Activated B cell treated with CpG ODN at 0.5 μM for 24 hours (primary cell): ENCODE data around the gene COL9A3. TPM values are rescaled to one million over a fixed set of nuclear protein-coding genes. Genes with fewer than 3 reads are reported as not detected.
A peak's percentile ranks its signal among the peaks of the same experiment; 100 is the strongest.

Experiments used
- ATAC-seq: fragments of 200-7000 bp; cut with Tn5 transposase; one replicate; pipeline ENCODE4 v1.10.0; 2021; ENCODE audit warnings: low read depth, mild to moderate bottlenecking, moderate library complexity
- CTCF ChIA-PET: fragments of 350-600 bp; sonication (Branson Sonifier 250); formaldehyde crosslinking; loops from one replicate; lab custom pipeline; 2021; ENCODE audit warnings: antibody characterized with exemption; lab: Charles Lee
- POLR2A ChIA-PET: fragments of 350-600 bp; sonication (Branson Sonifier 250); formaldehyde crosslinking; loops from one replicate; lab custom pipeline; 2021; ENCODE audit warnings: antibody characterized with exemption; lab: Charles Lee
- DNase-seq: peaks from one replicate; pipeline ENCODE4 v3.0.0; 2022
- H3K27ac Mint-ChIP-seq: one replicate; pipeline ENCODE4 v1.8.0; 2020; ENCODE audit warnings: mixed read lengths
- H3K27me3 Mint-ChIP-seq: one replicate; pipeline ENCODE4 v1.8.0; 2021; ENCODE audit warnings: mixed read lengths
- H3K36me3 Mint-ChIP-seq: one replicate; pipeline ENCODE4 v1.8.0; 2021; ENCODE audit warnings: low read depth, mixed read lengths
- H3K4me1 Mint-ChIP-seq: one replicate; pipeline ENCODE4 v1.8.0; 2021; ENCODE audit warnings: mixed read lengths
- H3K4me3 Mint-ChIP-seq: one replicate; pipeline ENCODE4 v1.8.0; 2020; ENCODE audit warnings: mild to moderate bottlenecking, mixed read lengths
- H3K9me3 Mint-ChIP-seq: one replicate; pipeline ENCODE4 v1.8.0; 2020; ENCODE audit warnings: mixed read lengths
- CTCF ChIP-seq: fragments of 200-600 bp; IDR thresholded peaks from one replicate; pipeline ENCODE4 v1.8.0; 2022; ENCODE audit warnings: antibody characterized with exemption, mild to moderate bottlenecking
- intact Hi-C: fragments of 100-400 bp; cut with micrococcal nuclease; formaldehyde crosslinking; loops from one replicate; pipeline ENCODE4 v1.15.1; 2024
- total RNA-seq: library from RNA; stranded (reverse); gene quantifications from 2 replicates; pipeline ENCODE4 v1.2.3, GENCODE V29; 2022

Gene COL9A3
- total RNA-seq, 1 donor from 2014 or later = 37.6 TPM

- no peak for ATAC-seq
- Mint-ChIP-seq H3K9me3 (no peaks in the 10 kb centered on the region), H3K27me3 (no peaks in the 10 kb centered on the region), H3K27ac (no peak overlapping the region), H3K4me1 (peaks cover 33% of the 10 kb centered on the region), H3K36me3 (peaks cover 47% of the 10 kb centered on the region), H3K4me3 (no peak overlapping the region)
- POLR2A ChIA-PET = interaction anchor here (0.6 kb wide), 1 partner anchor 8 kb away, joined by 3 read pairs; no protein-coding TSS in a partner anchor
- DNase-seq = no peak
- intact Hi-C loops = no loop called here
- CTCF ChIA-PET = no interaction called here
- TF ChIP-seq CTCF = no peak
Measured at GRCh38 chr20:62802026-62802712, 14.7 kb upstream of the COL9A3 start.

GRCh38 chr20:62804021-62804626, 12.7 kb upstream of the COL9A3 start:
- intact Hi-C loops = loop anchor here (1.0 to 2.0 kb wide), 3 partner anchors 8 to 417 kb away; partner anchors contain the start of genes MRGBP and RPS21
- Mint-ChIP-seq H3K36me3 (peaks cover 47% of the 10 kb centered on the region), H3K27me3 (no peaks in the 10 kb centered on the region), H3K9me3 (no peaks in the 10 kb centered on the region), H3K4me1 (peaks cover 31% of the 10 kb centered on the region), H3K27ac (peak overlapping the region; percentile 94), H3K4me3 (peak overlapping the region; percentile 92)
- no peak for TF ChIP-seq CTCF
- ChIA-PET CTCF (interaction anchor here (0.9 to 1.3 kb wide), 2 partner anchors 10 to 304 kb away, joined by 3 read pairs; no protein-coding TSS in a partner anchor), POLR2A (interaction anchor here (0.6 to 3.6 kb wide), 4 partner anchors 9 to 153 kb away, joined by 3 to 56 read pairs (median 4); partner anchors contain the start of genes MRGBP and TCFL5)
- DNase-seq = no peak
- peak; percentile 32 for ATAC-seq

GRCh38 chr20:62804627-62805154, 12.2 kb upstream of the COL9A3 start, which contains the start of gene OGFR:
OGFR (plus strand) TSS chr20:62804835; CDS start chr20:62804860, 25 bp downstream.
- Mint-ChIP-seq H3K9me3 (no peaks in the 10 kb centered on the region), H3K4me3 (peak within 1 kb of the TSS; percentile 92), H3K27me3 (no peaks in the 10 kb centered on the region), H3K36me3 (peaks cover 47% of the 10 kb centered on the region), H3K27ac (peak within 1 kb of the TSS; percentile 94), H3K4me1 (peaks cover 31% of the 10 kb centered on the region)
- TF ChIP-seq CTCF = no peak
- ChIA-PET CTCF (interaction anchor here (0.9 to 1.3 kb wide), 2 partner anchors 11 to 305 kb away, joined by 3 read pairs; no protein-coding TSS in a partner anchor), POLR2A (interaction anchor here (0.6 to 3.6 kb wide), 5 partner anchors 10 to 153 kb away, joined by 3 to 56 read pairs (median 3); partner anchors contain the start of genes MRGBP and TCFL5)
- intact Hi-C loops = loop anchor here (1.0 to 5.0 kb wide), 4 partner anchors 8 to 418 kb away; partner anchors contain the start of genes BHLHE23, MRGBP and RPS21
- ATAC-seq (peak; percentile 66), DNase-seq (peak; percentile 72)

GRCh38 chr20:62805155-62805710, 11.6 kb upstream of the COL9A3 start:
- peak overlapping the region; percentile 18 for H3K27ac Mint-ChIP-seq
- intact Hi-C loops = loop anchor here (2.0 to 5.0 kb wide), 2 partner anchors 202 to 418 kb away; partner anchors contain the start of genes BHLHE23 and RPS21

More at GRCh38 chr20:62805155-62805710, 11.6 kb upstream of the COL9A3 start:
- H3K9me3 Mint-ChIP-seq = no peaks in the 10 kb centered on the region
- ATAC-seq (peak; percentile 40), DNase-seq (peak; percentile 50)
- POLR2A ChIA-PET = interaction anchor here (0.7 to 3.6 kb wide), 5 partner anchors 10 to 56 kb away, joined by 3 to 56 read pairs (median 3); partner anchors contain the start of genes MRGBP and TCFL5
- peak overlapping the region; percentile 83 for H3K4me3 Mint-ChIP-seq
- peaks cover 47% of the 10 kb centered on the region for H3K36me3 Mint-ChIP-seq
- H3K4me1 Mint-ChIP-seq = peaks cover 31% of the 10 kb centered on the region
- CTCF ChIA-PET = no interaction called here
- TF ChIP-seq CTCF = no peak
- H3K27me3 Mint-ChIP-seq = no peaks in the 10 kb centered on the region
